B cell (primary cell): ENCODE data around the gene HSD11B1. TPM values are rescaled to one million over a fixed set of nuclear protein-coding genes. Genes with fewer than 3 reads are reported as not detected.

Experiments used
- ATAC-seq: fragments of 200-7000 bp; cut with Tn5 transposase; one replicate; pipeline ENCODE4 v1.10.0; 2021; ENCODE audit warnings: low read depth, mild to moderate bottlenecking, moderate number of reproducible peaks, moderate library complexity
- CTCF ChIA-PET: fragments of 350-600 bp; sonication (Branson Sonifier 250); formaldehyde crosslinking; loops from one replicate; lab custom pipeline; 2021; ENCODE audit warnings: antibody characterized with exemption, inconsistent platforms; lab: Charles Lee
- POLR2A ChIA-PET: fragments of 350-600 bp; sonication (Branson Sonifier 250); formaldehyde crosslinking; loops from one replicate; lab custom pipeline; 2021; ENCODE audit warnings: antibody characterized with exemption; lab: Charles Lee
- DNase-seq: peaks from one replicate; pipeline ENCODE4 v3.0.0; 2013
- H2AFZ ChIP-seq: 2 replicates; pipeline ENCODE4 v1.6.1; 2012; ENCODE audit warnings: mild to moderate bottlenecking, low read depth, low read length; ENCODE audit not compliant: insufficient read depth, poor library complexity, severe bottlenecking
- H3K27ac ChIP-seq, 2 donors: 1 replicate in 1 of 2; 2 replicates in 1 of 2; pipeline ENCODE4 v1.5.1; 2012 to 2013; ENCODE audit warnings: low read length in 2 of 2, mild to moderate bottlenecking in 2 of 2, moderate library complexity in 1 of 2
- H3K27me3 ChIP-seq, 4 experiments: fragments of 200-600 bp in 1 of 4; sonication (generic) in 1 of 4; replicated peaks in 1 of 4; 1 replicate in 2 of 4; 2 replicates in 2 of 4; pipeline versions ENCODE4 v1.6.1 to v1.7.0; 2013 to 2016; ENCODE audit warnings: low read length in 3 of 4, mild to moderate bottlenecking in 2 of 4, mixed read lengths in 1 of 4, moderate library complexity in 1 of 4; ENCODE audit not compliant: insufficient read depth in 4 of 4, control insufficient read depth in 3 of 4; ENCODE audit errors: control extremely low read depth in 1 of 4
- H3K36me3 ChIP-seq, 2 experiments: replicated peaks in 1 of 2; 1 replicate in 1 of 2; 2 replicates in 1 of 2; pipeline versions ENCODE4 v1.6.1 to v1.7.1; 2013; ENCODE audit warnings: low read length in 1 of 2; ENCODE audit not compliant: insufficient read depth in 2 of 2, control insufficient read depth in 1 of 2; ENCODE audit errors: control extremely low read depth in 1 of 2, extremely low read depth in 1 of 2
- H3K4me1 ChIP-seq, 2 donors: fragments of 200-600 bp in 1 of 2; sonication (generic) in 1 of 2; 1 replicate in 1 of 2; 2 replicates in 1 of 2; pipeline versions ENCODE4 v1.5.1 to v1.6.1; 2013 to 2017; ENCODE audit warnings: low read length in 2 of 2; ENCODE audit not compliant: control insufficient read depth in 2 of 2, insufficient read depth in 2 of 2
- H3K4me2 ChIP-seq: replicated peaks from 2 replicates; pipeline ENCODE3; 2012; ENCODE audit warnings: mild to moderate bottlenecking, low read depth, low read length; ENCODE audit not compliant: poor library complexity, severe bottlenecking
- H3K4me3 ChIP-seq, 5 experiments: fragments of 200-600 bp in 1 of 5; sonication (generic) in 1 of 5; 1 replicate in 3 of 5; 2 replicates in 2 of 5; pipeline versions ENCODE4 v1.5.1 to v1.7.0; 2011 to 2016; ENCODE audit warnings: low read length in 4 of 5, mild to moderate bottlenecking in 4 of 5, low read depth in 2 of 5, control low read depth in 1 of 5, moderate library complexity in 1 of 5; ENCODE audit not compliant: insufficient read depth in 1 of 5; ENCODE audit errors: control extremely low read depth in 1 of 5, extremely low read depth in 1 of 5
- H3K79me2 ChIP-seq: fragments of 200-600 bp; sonication (generic); one replicate; pipeline ENCODE4 v1.6.0; 2016; ENCODE audit warnings: low read length; ENCODE audit not compliant: control insufficient read depth, insufficient read depth
- H3K9ac ChIP-seq: fragments of 200-600 bp; sonication (generic); 2 replicates; pipeline ENCODE4 v1.6.1; 2017; ENCODE audit warnings: mild to moderate bottlenecking, low read length, moderate library complexity
- H3K9me3 ChIP-seq, 3 donors: one replicate each; pipeline versions ENCODE4 v1.6.1 to v1.7.1; 2013; ENCODE audit warnings: low read length in 2 of 3; ENCODE audit not compliant: control insufficient read depth in 2 of 3, insufficient read depth in 1 of 3; ENCODE audit errors: control extremely low read depth in 1 of 3
- H4K20me1 ChIP-seq: 2 replicates; pipeline ENCODE4 v1.6.0; 2012; ENCODE audit warnings: mild to moderate bottlenecking, low read length; ENCODE audit not compliant: insufficient read depth, control insufficient read depth, poor library complexity, severe bottlenecking
- H3K27ac Mint-ChIP-seq: one replicate; pipeline ENCODE4 v1.8.0; 2021; ENCODE audit warnings: mixed read lengths
- H3K27me3 Mint-ChIP-seq: one replicate; pipeline ENCODE4 v1.8.0; 2021; ENCODE audit warnings: mixed read lengths
- H3K4me1 Mint-ChIP-seq: one replicate; pipeline ENCODE4 v1.8.0; 2021; ENCODE audit warnings: mixed read lengths
- H3K4me3 Mint-ChIP-seq: one replicate; pipeline ENCODE4 v1.8.0; 2021; ENCODE audit warnings: mixed read lengths
- H3K9me3 Mint-ChIP-seq: one replicate; pipeline ENCODE4 v1.8.0; 2022; ENCODE audit warnings: mixed read lengths; ENCODE audit not compliant: insufficient read depth
- EZH2 ChIP-seq: IDR thresholded peaks from 2 replicates; pipeline ENCODE4 v1.6.1; 2012; ENCODE audit warnings: borderline replicate concordance, low read depth, mild to moderate bottlenecking, moderate library complexity, low read length; ENCODE audit not compliant: insufficient read depth, poor library complexity, severe bottlenecking
- WGBS: methylation state at CpG from one replicate; pipeline ENCODE4 v1.1.5; 2013; ENCODE audit warnings: missing lambda C conversion rate; ENCODE audit not compliant: insufficient coverage; 5-methylcytosine and 5-hydroxymethylcytosine counted together
- intact Hi-C: fragments of 100-400 bp; cut with micrococcal nuclease; formaldehyde crosslinking; loops from one replicate; pipeline ENCODE4 v1.10.0; 2022
- polyA plus RNA-seq: library from polyadenylated mRNA; depleted of rRNA; stranded (reverse); fragments of >200 nt; gene quantifications from 2 replicates; pipeline ENCODE4 v1.2.3, GENCODE V29; 2012
- total RNA-seq, 2 donors: library from RNA; stranded (reverse); fragments of 120-200 nt in 1 of 2; gene quantifications; 1 replicate in 1 of 2; 2 replicates in 1 of 2; pipeline versions ENCODE4 v1.2.3 to v1.2.4, GENCODE V29; 2013 to 2022
- TF ChIP-seq, protein P1 (sequence below): fragments of 200-600 bp; IDR thresholded peaks from one replicate; pipeline ENCODE4 v1.8.0; 2022; ENCODE audit warnings: antibody characterized with exemption, mild to moderate bottlenecking

The HSD11B1 gene
- total and polyA plus RNA-seq, 2 donors (not counting 1 experiment from before 2014, with no cell fraction given), result not detected

DNA sequence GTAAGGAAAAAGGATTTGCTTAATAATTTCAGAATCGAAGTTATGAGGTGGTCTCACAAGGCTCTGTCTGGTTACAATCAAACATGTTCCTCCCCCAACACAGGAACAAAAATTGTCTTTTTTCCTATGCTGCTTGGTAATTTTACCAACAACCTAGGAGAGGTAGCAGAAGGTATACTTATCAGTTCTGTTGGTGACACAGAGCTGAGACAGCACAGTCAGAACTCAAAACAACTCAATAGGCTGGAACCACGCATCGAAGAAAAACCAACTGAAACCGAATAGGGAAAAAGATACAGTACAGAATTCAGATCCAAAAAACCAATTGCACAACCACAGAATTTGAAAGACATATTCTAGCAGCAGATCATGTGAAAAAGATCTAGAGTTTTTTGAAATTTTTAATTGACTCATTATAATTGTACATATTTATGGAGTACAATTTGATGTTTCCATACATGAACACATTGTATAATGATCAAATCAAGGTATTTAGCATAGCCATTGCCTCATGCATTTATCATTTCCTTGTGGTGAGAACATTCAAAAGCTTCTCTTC lies 25.6 kb upstream of the HSD11B1 start:
- Mint-ChIP-seq H3K4me3 (no peak overlapping the region), H3K27me3 (peaks cover 69% of the 10 kb centered on the region), H3K27ac (no peak overlapping the region), H3K9me3 (no peaks in the 10 kb centered on the region), H3K4me1 (peaks cover 18% of the 10 kb centered on the region)
- ATAC-seq (no peak), DNase-seq (no peak)
- Histone ChIP-seq H2AFZ (no peak overlapping the region), H3K4me3 (no peak overlapping the region), H3K36me3 (no peaks in the 10 kb centered on the region), H4K20me1 (no peaks in the 10 kb centered on the region), H3K79me2 (no peaks in the 10 kb centered on the region), H3K27me3 (peaks cover 0 to 47% (median 38%) of the 10 kb centered on the region in 4 experiments), H3K4me1 (peaks cover 20 to 21% of the 10 kb centered on the region in 2 donors), H3K27ac (no peak overlapping the region), H3K4me2 (no peak overlapping the region), H3K9ac (no peak overlapping the region), H3K9me3 (peaks cover 0 to 8% (median 0%) of the 10 kb centered on the region in 3 donors)
- CTCF ChIA-PET, result no interaction called here
- intact Hi-C loops, result loop anchor here (10.0 kb wide), 1 partner anchor 76 kb away; the partner anchor contains the start of gene TRAF3IP3
- WGBS, result 56% methylated on average over 3 of the region's 4 CpGs
- POLR2A ChIA-PET, result no interaction called here
- TF ChIP-seq, protein P1, sequence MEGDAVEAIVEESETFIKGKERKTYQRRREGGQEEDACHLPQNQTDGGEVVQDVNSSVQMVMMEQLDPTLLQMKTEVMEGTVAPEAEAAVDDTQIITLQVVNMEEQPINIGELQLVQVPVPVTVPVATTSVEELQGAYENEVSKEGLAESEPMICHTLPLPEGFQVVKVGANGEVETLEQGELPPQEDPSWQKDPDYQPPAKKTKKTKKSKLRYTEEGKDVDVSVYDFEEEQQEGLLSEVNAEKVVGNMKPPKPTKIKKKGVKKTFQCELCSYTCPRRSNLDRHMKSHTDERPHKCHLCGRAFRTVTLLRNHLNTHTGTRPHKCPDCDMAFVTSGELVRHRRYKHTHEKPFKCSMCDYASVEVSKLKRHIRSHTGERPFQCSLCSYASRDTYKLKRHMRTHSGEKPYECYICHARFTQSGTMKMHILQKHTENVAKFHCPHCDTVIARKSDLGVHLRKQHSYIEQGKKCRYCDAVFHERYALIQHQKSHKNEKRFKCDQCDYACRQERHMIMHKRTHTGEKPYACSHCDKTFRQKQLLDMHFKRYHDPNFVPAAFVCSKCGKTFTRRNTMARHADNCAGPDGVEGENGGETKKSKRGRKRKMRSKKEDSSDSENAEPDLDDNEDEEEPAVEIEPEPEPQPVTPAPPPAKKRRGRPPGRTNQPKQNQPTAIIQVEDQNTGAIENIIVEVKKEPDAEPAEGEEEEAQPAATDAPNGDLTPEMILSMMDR, result no peak
- TF ChIP-seq EZH2, result no peak

DNA sequence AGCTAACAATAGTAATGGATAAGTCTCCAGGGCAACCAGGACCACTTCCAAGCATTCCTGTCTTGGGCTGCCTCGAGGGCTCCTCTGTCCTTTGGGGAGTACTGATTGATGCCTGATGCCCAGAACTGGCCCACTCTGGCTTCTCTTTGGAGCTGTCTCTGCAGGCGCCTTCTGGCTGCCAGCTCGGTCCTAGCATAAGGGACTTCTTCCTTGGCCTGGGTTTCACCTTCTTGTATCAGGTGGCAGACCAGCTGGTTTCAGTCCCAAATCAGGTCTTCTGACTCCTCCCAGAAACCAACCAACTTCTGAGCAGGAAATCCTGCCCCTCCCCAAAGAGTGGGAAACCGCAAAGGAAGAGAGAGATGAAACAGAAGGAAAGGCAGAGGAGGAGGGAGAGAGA lies 18.8 kb upstream of the HSD11B1 start:
- ATAC-seq (no peak), DNase-seq (no peak)
- 49% methylated on average over 3 of the region's 4 CpGs for WGBS
- Histone ChIP-seq H3K9ac (no peak overlapping the region), H3K27ac (no peak overlapping the region), H3K9me3 (no peaks in the 10 kb centered on the region), H3K4me1 (no peaks in the 10 kb centered on the region), H2AFZ (no peak overlapping the region), H4K20me1 (no peaks in the 10 kb centered on the region), H3K36me3 (no peaks in the 10 kb centered on the region), H3K4me2 (no peak overlapping the region), H3K27me3 (peaks cover 0 to 27% (median 7%) of the 10 kb centered on the region in 4 experiments), H3K4me3 (no peak overlapping the region), H3K79me2 (no peaks in the 10 kb centered on the region)
- CTCF ChIA-PET, result interaction anchor here (1.0 kb wide), 1 partner anchor 11 kb away, joined by 3 read pairs; no protein-coding TSS in a partner anchor
- H3K4me3 Mint-ChIP-seq, result no peak overlapping the region
- H3K27me3 Mint-ChIP-seq, result peaks cover 35% of the 10 kb centered on the region
- intact Hi-C loops, result no loop called here
- no peaks in the 10 kb centered on the region for H3K9me3 Mint-ChIP-seq
- TF ChIP-seq, protein P1, result no peak
- TF ChIP-seq EZH2, result no peak
- no peak overlapping the region for H3K27ac Mint-ChIP-seq
- POLR2A ChIA-PET, result no interaction called here
- no peaks in the 10 kb centered on the region for H3K4me1 Mint-ChIP-seq
